IMR-90 (cell line): ENCODE measurements around the gene MYO1A. TPM values are rescaled to one million over a fixed set of nuclear protein-coding genes. Genes with fewer than 3 reads are reported as not detected.
A peak's percentile ranks its signal among the peaks of the same experiment; 100 is the strongest.

Source experiments
- ATAC-seq: fragments of 200-7000 bp; cut with Tn5 transposase; 2 replicates; pipeline ENCODE4 v1.9.1; 2020; ENCODE audit warnings: low read depth, mild to moderate bottlenecking, moderate library complexity
- BruUV-seq: library from RNA; stranded (reverse); fragments of 400-500 nt; replicated peaks from 2 replicates; lab custom pipeline; 2021; lab: Mats Ljungman, UMichigan
- CTCF ChIA-PET: fragments of 300-600 bp; formaldehyde crosslinking; extraction: SDS; loops from one replicate; lab custom pipeline; 2021; ENCODE audit warnings: antibody characterized with exemption; lab: Yijun Ruan, JAX
- POLR2A ChIA-PET: fragments of 300-600 bp; sonication (Branson Sonifier 250); formaldehyde crosslinking; loops from one replicate; lab custom pipeline; 2022; ENCODE audit warnings: antibody characterized with exemption; ENCODE audit not compliant: unreplicated experiment; lab: Charles Lee
- DNase-seq: peaks from one replicate; pipeline ENCODE4 v3.0.0; 2013
- H2AFZ ChIP-seq: replicated peaks from 2 replicates; pipeline ENCODE3; 2013; ENCODE audit warnings: low read length, mild to moderate bottlenecking; ENCODE audit not compliant: poor library complexity
- H2AK5ac ChIP-seq: 2 replicates; pipeline ENCODE4 v1.6.1; 2013; ENCODE audit warnings: low read depth, low read length, inconsistent platforms
- H2AK9ac ChIP-seq: replicated peaks from 2 replicates; pipeline ENCODE3; 2013; ENCODE audit warnings: mild to moderate bottlenecking, low read depth, low read length, moderate library complexity; ENCODE audit not compliant: poor library complexity
- H2BK120ac ChIP-seq: 2 replicates; pipeline ENCODE4 v1.6.1; 2013; ENCODE audit warnings: low read depth, low read length, inconsistent platforms
- H2BK15ac ChIP-seq: 3 replicates; pipeline ENCODE4 v1.6.1; 2013; ENCODE audit warnings: low read depth, low read length, inconsistent platforms
- H2BK20ac ChIP-seq: 2 replicates; pipeline ENCODE4 v1.6.1; 2013; ENCODE audit warnings: low read depth, mild to moderate bottlenecking, inconsistent platforms, low read length, moderate library complexity
- H2BK5ac ChIP-seq: 2 replicates; pipeline ENCODE4 v1.6.1; 2013; ENCODE audit warnings: mild to moderate bottlenecking, low read depth, low read length, inconsistent platforms; ENCODE audit not compliant: poor library complexity, severe bottlenecking
- H3K14ac ChIP-seq: replicated peaks from 2 replicates; pipeline ENCODE4 v1.6.1; 2013; ENCODE audit warnings: low read depth, low read length, inconsistent platforms
- H3K18ac ChIP-seq: 2 replicates; pipeline ENCODE4 v1.6.1; 2013; ENCODE audit warnings: low read depth, low read length, control low read depth
- H3K23ac ChIP-seq: 2 replicates; pipeline ENCODE4 v1.6.1; 2013; ENCODE audit warnings: low read depth, low read length, inconsistent platforms
- H3K27ac ChIP-seq: 2 replicates; pipeline ENCODE4 v1.5.1; 2013; ENCODE audit warnings: mild to moderate bottlenecking, control low read depth, low read length; ENCODE audit not compliant: insufficient read depth
- H3K27me3 ChIP-seq: 2 replicates; pipeline ENCODE4 v1.6.1; 2013; ENCODE audit warnings: low read length; ENCODE audit not compliant: control insufficient read depth, insufficient read depth
- H3K36me3 ChIP-seq: 2 replicates; pipeline ENCODE4 v1.6.1; 2013; ENCODE audit warnings: low read length, mixed read lengths; ENCODE audit not compliant: control insufficient read depth, insufficient read depth
- H3K4ac ChIP-seq: 2 replicates; pipeline ENCODE4 v1.6.1; 2013; ENCODE audit warnings: low read depth, low read length, inconsistent platforms
- H3K4me1 ChIP-seq: 2 replicates; pipeline ENCODE4 v1.6.1; 2013; ENCODE audit warnings: low read length, mixed read lengths; ENCODE audit not compliant: control insufficient read depth, insufficient read depth
- H3K4me2 ChIP-seq: 2 replicates; pipeline ENCODE4 v1.6.1; 2013; ENCODE audit warnings: low read depth, mild to moderate bottlenecking, control low read depth, low read length, moderate library complexity
- H3K4me3 ChIP-seq: 2 replicates; pipeline ENCODE4 v1.5.1; 2013; ENCODE audit warnings: low read depth, mild to moderate bottlenecking, control low read depth, low read length, moderate library complexity; ENCODE audit not compliant: insufficient read depth
- H3K56ac ChIP-seq: 2 replicates; pipeline ENCODE4 v1.6.1; 2013; ENCODE audit warnings: low read length, inconsistent platforms; ENCODE audit not compliant: insufficient read depth; ENCODE audit errors: extremely low read depth
- H3K79me1 ChIP-seq, 2 experiments: 2 replicates each; pipeline ENCODE4 v1.6.1; 2013; ENCODE audit warnings: low read length in 2 of 2, inconsistent platforms in 1 of 2, low read depth in 1 of 2
- H3K9ac ChIP-seq: 2 replicates; pipeline ENCODE4 v1.6.1; 2013; ENCODE audit warnings: low read depth, low read length, control low read depth
- H3K9me1 ChIP-seq: 2 replicates; pipeline ENCODE4 v1.6.1; 2013; ENCODE audit warnings: low read length, inconsistent platforms; ENCODE audit not compliant: insufficient read depth
- H3K9me3 ChIP-seq: 2 replicates; pipeline ENCODE4 v1.6.1; 2013; ENCODE audit warnings: low read length; ENCODE audit not compliant: control insufficient read depth, insufficient read depth
- H4K20me1 ChIP-seq: 2 replicates; pipeline ENCODE4 v1.6.1; 2013; ENCODE audit warnings: low read length, inconsistent platforms; ENCODE audit not compliant: insufficient read depth
- H4K5ac ChIP-seq: 2 replicates; pipeline ENCODE4 v1.6.1; 2013; ENCODE audit warnings: mild to moderate bottlenecking, low read depth, low read length, control low read depth
- H4K8ac ChIP-seq, 2 experiments: 2 replicates each; pipeline ENCODE4 v1.6.1; 2013; ENCODE audit warnings: low read depth in 2 of 2, low read length in 2 of 2, control low read depth in 1 of 2, inconsistent platforms in 1 of 2
- H4K91ac ChIP-seq: 2 replicates; pipeline ENCODE4 v1.6.1; 2013; ENCODE audit warnings: low read depth, low read length, inconsistent platforms; ENCODE audit not compliant: insufficient read depth
- BHLHE40 ChIP-seq: fragments of 150-350 bp; IDR thresholded peaks from 2 replicates; pipeline ENCODE4 v1.6.1; 2016; ENCODE audit warnings: mild to moderate bottlenecking, low read depth, low read length
- CEBPB ChIP-seq: IDR thresholded peaks from 2 replicates; pipeline ENCODE4 v1.6.1; 2012; ENCODE audit warnings: low read depth, low read length, improper control_type of control experiment
- CHD1 ChIP-seq: IDR thresholded peaks from 2 replicates; pipeline ENCODE4 v1.6.1; 2012; ENCODE audit warnings: low read depth, low read length, improper control_type of control experiment
- ELK1 ChIP-seq: fragments of 150-350 bp; IDR thresholded peaks from 2 replicates; pipeline ENCODE4 v1.6.1; 2016; ENCODE audit warnings: low read depth, mild to moderate bottlenecking, low read length, moderate library complexity, borderline replicate concordance
- FOS ChIP-seq: fragments of 150-350 bp; IDR thresholded peaks from 2 replicates; pipeline ENCODE4 v1.6.1; 2016; ENCODE audit warnings: low read depth, low read length
- MAFK ChIP-seq: IDR thresholded peaks from 2 replicates; pipeline ENCODE4 v1.6.1; 2012; ENCODE audit warnings: low read depth, low read length, improper control_type of control experiment
- MAZ ChIP-seq: IDR thresholded peaks from 2 replicates; pipeline ENCODE4 v1.6.1; 2012; ENCODE audit warnings: low read depth, mild to moderate bottlenecking, low read length, improper control_type of control experiment, moderate library complexity, borderline replicate concordance
- MXI1 ChIP-seq: IDR thresholded peaks from 2 replicates; pipeline ENCODE4 v1.6.1; 2012; ENCODE audit warnings: low read depth, mild to moderate bottlenecking, low read length, moderate library complexity, borderline replicate concordance
- NFE2L2 ChIP-seq: fragments of 150-350 bp; IDR thresholded peaks from 2 replicates; pipeline ENCODE4 v1.6.1; 2016; ENCODE audit warnings: low read depth, mild to moderate bottlenecking, low read length
- POLR2A ChIP-seq: IDR thresholded peaks from 2 replicates; pipeline ENCODE4 v1.6.1; 2012; ENCODE audit warnings: mild to moderate bottlenecking, low read depth, low read length
- RCOR1 ChIP-seq: IDR thresholded peaks from 2 replicates; pipeline ENCODE4 v1.6.1; 2012; ENCODE audit warnings: mild to moderate bottlenecking, low read length, improper control_type of control experiment; ENCODE audit not compliant: insufficient replicate concordance
- RFX5 ChIP-seq: IDR thresholded peaks from 2 replicates; pipeline ENCODE4 v1.8.0; 2012; ENCODE audit warnings: low read depth, mild to moderate bottlenecking, low read length, moderate library complexity
- SMC3 ChIP-seq: fragments of 150-350 bp; IDR thresholded peaks from 2 replicates; pipeline ENCODE4 v1.6.1; 2016; ENCODE audit warnings: low read depth, mild to moderate bottlenecking, antibody characterized with exemption, low read length, moderate library complexity
- WGBS, 2 experiments: methylation state at CpG; one replicate each; pipeline versions ENCODE4 v1.1.5 to v1.1.7; 2013; ENCODE audit warnings: missing lambda C conversion rate in 2 of 2; ENCODE audit not compliant: insufficient read length in 1 of 2; ENCODE audit errors: extremely low coverage in 2 of 2; 5-methylcytosine and 5-hydroxymethylcytosine counted together
- dilution Hi-C: fragments of 300-500 bp; cut with HindIII; formaldehyde crosslinking; loops from one replicate; pipeline ENCODE4 v1.14.3; 2018; ENCODE audit warnings: low sequenced_read_pairs; ENCODE audit not compliant: unreplicated experiment
- in situ Hi-C: fragments of 300-500 bp; cut with MboI; formaldehyde crosslinking; loops from 3 replicates; pipeline ENCODE4 v1.14.3; 2019; ENCODE audit warnings: low sequenced_read_pairs, inconsistent platforms, mixed read lengths
- intact Hi-C: fragments of 100-400 bp; cut with micrococcal nuclease; formaldehyde crosslinking; loops from 2 replicates; pipeline ENCODE4 v1.10.0; 2022
- polyA plus RNA-seq, 3 experiments: library from polyadenylated mRNA; depleted of rRNA; stranded (reverse); fragments of >200 nt; gene quantifications; 2 replicates each; pipeline ENCODE4 v1.2.3, GENCODE V29; 2012; ENCODE audit warnings: low replicate concordance in 1 of 3
- total RNA-seq: library from RNA; depleted of rRNA; stranded (reverse); fragments of >200 nt; gene quantifications from 2 replicates; pipeline ENCODE4 v1.2.3, GENCODE V29; 2012
- TF ChIP-seq, protein P1 (sequence below): fragments of 150-350 bp; IDR thresholded peaks from 2 replicates; pipeline ENCODE4 v1.6.1; 2017; ENCODE audit warnings: mild to moderate bottlenecking, antibody characterized with exemption, low read length, low read depth

The MYO1A gene
- total and polyA plus RNA-seq, 2 of the 4 experiments (the other 2 are of a cell fraction) = under 0.01 TPM; not detected in 1

DNA sequence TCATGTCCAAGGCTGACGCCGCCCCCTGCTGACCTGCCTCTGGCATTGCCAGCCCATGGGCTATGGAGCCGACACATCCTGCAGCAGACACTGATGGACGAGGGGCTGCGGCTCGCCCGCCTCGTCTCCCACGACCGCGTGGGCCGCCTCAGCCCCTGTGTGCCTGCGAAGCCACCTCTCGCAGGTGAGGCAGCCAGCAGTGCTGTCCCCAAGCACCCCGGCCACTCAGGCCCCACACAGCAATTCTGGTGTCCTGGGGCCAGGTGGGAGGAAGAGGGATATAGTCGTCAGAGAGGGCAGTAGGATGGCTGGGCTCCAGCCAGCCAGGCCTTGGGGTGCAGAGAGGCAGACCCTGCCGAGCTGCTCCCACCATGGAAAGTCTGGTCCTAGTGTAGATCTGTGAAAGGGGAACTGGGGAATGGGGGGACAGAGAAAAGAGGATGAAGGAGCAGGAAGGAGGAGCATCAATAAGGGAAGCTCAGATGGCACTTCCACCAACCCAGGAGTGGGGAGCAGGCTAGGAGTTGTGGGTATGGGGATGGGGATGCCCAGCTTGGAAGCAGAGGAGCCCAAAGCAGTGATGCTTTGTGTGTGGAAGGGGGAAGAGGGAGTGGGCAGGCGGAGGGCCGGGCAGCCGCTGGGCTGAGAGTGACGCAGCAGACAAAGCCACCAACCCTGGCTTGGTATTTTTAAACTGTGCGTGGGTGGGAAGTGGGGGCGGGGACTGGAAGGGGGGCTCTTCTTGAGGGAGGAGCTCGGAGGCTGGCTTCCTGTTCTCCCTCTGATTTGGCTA lies 43.7 kb upstream of the MYO1A start:
- Histone ChIP-seq H3K18ac (peak overlapping the region; percentile 45; the same call in 1 of the 2 replicates), H2BK5ac (peak overlapping the region; percentile 75), H3K9me3 (no peaks in the 10 kb centered on the region), H3K14ac (peak overlapping the region; percentile 69), H2AFZ (peak overlapping the region; percentile 16), H2AK9ac (peak overlapping the region; percentile 83), H3K56ac (0 out of 2 replicates have a peak overlapping the region, but pooled peaks have one; percentile 13), H3K36me3 (peaks cover 68% of the 10 kb centered on the region), H3K9ac (peak overlapping the region; percentile 70), H3K27ac (peak overlapping the region; percentile 82), H3K79me1 (peaks cover 13 to 66% of the 10 kb centered on the region in 2 experiments), H2AK5ac (peak overlapping the region; percentile 69), H3K4me2 (peak overlapping the region; percentile 87), H4K20me1 (peaks cover 67% of the 10 kb centered on the region), H3K23ac (0 out of 2 replicates have a peak overlapping the region, but pooled peaks have one; percentile 58), H3K27me3 (no peaks in the 10 kb centered on the region), H3K9me1 (peaks cover 4% of the 10 kb centered on the region; the same call in 1 of the 2 replicates), H2BK120ac (peak overlapping the region; percentile 35), H3K4ac (peak overlapping the region; percentile 81), H4K5ac (peak overlapping the region; percentile 72), H2BK15ac (no peak overlapping the region), H4K91ac (peak overlapping the region; percentile 35; the same call in 1 of the 2 replicates), H3K4me1 (peaks cover 41% of the 10 kb centered on the region), H2BK20ac (0 out of 2 replicates have a peak overlapping the region, but pooled peaks have one; percentile 22), H3K4me3 (peak overlapping the region; percentile 5; the same call in 1 of the 2 replicates), H4K8ac (peak overlapping the region in 1 of 2 experiments; percentile 38; a peak in 1 of 4 replicates)
- intact Hi-C loops = loop anchor here (1.0 kb wide), 2 partner anchors 18 to 24 kb away; partner anchors contain the start of gene STAT6
- WGBS, 2 experiments = 24% methylated on average over 5 of the region's 24 CpGs; no CpG with 5 or more reads in 1 of the 2 experiments
- ATAC-seq (peak; percentile 61), DNase-seq (peak; percentile 90)
- in situ Hi-C loops = no loop called here
- POLR2A ChIA-PET = interaction anchor here (0.6 to 1.2 kb wide), 4 partner anchors 11 to 18 kb away, joined by 4 to 12 read pairs (median 6); partner anchors contain the start of genes NEMP1 and STAT6
- CTCF ChIA-PET = interaction anchor here (0.6 to 1.7 kb wide), 7 partner anchors 14 to 85 kb away, joined by 3 to 6 read pairs (median 4); partner anchors contain the start of genes LRP1 and STAT6
- dilution Hi-C loops = no loop called here
- no TSS peak for BruUV-seq
- no peak for TF ChIP-seq CHD1
- TF ChIP-seq NFE2L2 = peak; percentile 47; the same call in 1 of the 2 replicates
- no peak for TF ChIP-seq ELK1
- TF ChIP-seq CEBPB = no peak
- TF ChIP-seq RCOR1 = no peak
- peak; percentile 84; the same call in 1 of the 2 replicates for TF ChIP-seq MAZ
- TF ChIP-seq BHLHE40 = no peak
- no peak for TF ChIP-seq MXI1
- TF ChIP-seq RFX5 = no peak
- no peak for TF ChIP-seq FOS
- peak; percentile 60; the same call in 1 of the 2 replicates for TF ChIP-seq POLR2A
- TF ChIP-seq SMC3 = peak; percentile 45; the same call in 1 of the 2 replicates
- TF ChIP-seq MAFK = no peak
- TF ChIP-seq, protein P1, sequence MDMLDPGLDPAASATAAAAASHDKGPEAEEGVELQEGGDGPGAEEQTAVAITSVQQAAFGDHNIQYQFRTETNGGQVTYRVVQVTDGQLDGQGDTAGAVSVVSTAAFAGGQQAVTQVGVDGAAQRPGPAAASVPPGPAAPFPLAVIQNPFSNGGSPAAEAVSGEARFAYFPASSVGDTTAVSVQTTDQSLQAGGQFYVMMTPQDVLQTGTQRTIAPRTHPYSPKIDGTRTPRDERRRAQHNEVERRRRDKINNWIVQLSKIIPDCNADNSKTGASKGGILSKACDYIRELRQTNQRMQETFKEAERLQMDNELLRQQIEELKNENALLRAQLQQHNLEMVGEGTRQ = no peak
